Ishikawa (cell line): Measurements from ENCODE around the gene DACT1.

Experiments used
- CEBPB ChIP-seq: IDR thresholded peaks from 2 replicates; pipeline ENCODE4 v1.6.1; 2012
- CREB1 ChIP-seq: IDR thresholded peaks from 2 replicates; pipeline ENCODE4 v1.6.1; 2012; ENCODE audit warnings: low read depth
- EGR1 ChIP-seq: IDR thresholded peaks from 2 replicates; pipeline ENCODE4 v1.6.1; 2012
- EP300 ChIP-seq: IDR thresholded peaks from 2 replicates; pipeline ENCODE4 v1.6.1; 2012; ENCODE audit warnings: borderline replicate concordance
- FOXM1 ChIP-seq: IDR thresholded peaks from 2 replicates; pipeline ENCODE4 v1.6.1; 2012; ENCODE audit warnings: low read depth, borderline replicate concordance
- MAX ChIP-seq: IDR thresholded peaks from 2 replicates; pipeline ENCODE4 v1.6.1; 2012
- NFIC ChIP-seq: IDR thresholded peaks from 2 replicates; pipeline ENCODE4 v1.6.1; 2012
- RAD21 ChIP-seq: IDR thresholded peaks from 2 replicates; pipeline ENCODE4 v1.6.1; 2012; ENCODE audit warnings: low read depth
- TAF1 ChIP-seq: IDR thresholded peaks from 2 replicates; pipeline ENCODE4 v1.6.1; 2012; ENCODE audit warnings: low read depth, mild to moderate bottlenecking
- TCF12 ChIP-seq: IDR thresholded peaks from 2 replicates; pipeline ENCODE4 v1.6.1; 2012; ENCODE audit warnings: low read depth
- TEAD4 ChIP-seq: IDR thresholded peaks from 2 replicates; pipeline ENCODE4 v1.6.1; 2012
- YY1 ChIP-seq: IDR thresholded peaks from 2 replicates; pipeline ENCODE4 v1.6.1; 2012; ENCODE audit warnings: low read depth
- ZBTB7A ChIP-seq: IDR thresholded peaks from 2 replicates; pipeline ENCODE4 v1.6.1; 2012; ENCODE audit warnings: low read depth
- TF ChIP-seq, protein P1 (sequence below): IDR thresholded peaks from 2 replicates; pipeline ENCODE4 v1.6.1; 2012; ENCODE audit warnings: low read depth, mild to moderate bottlenecking
- TF ChIP-seq, protein P2 (sequence below): IDR thresholded peaks from 2 replicates; pipeline ENCODE4 v1.6.1; 2012

Gene DACT1

DNA sequence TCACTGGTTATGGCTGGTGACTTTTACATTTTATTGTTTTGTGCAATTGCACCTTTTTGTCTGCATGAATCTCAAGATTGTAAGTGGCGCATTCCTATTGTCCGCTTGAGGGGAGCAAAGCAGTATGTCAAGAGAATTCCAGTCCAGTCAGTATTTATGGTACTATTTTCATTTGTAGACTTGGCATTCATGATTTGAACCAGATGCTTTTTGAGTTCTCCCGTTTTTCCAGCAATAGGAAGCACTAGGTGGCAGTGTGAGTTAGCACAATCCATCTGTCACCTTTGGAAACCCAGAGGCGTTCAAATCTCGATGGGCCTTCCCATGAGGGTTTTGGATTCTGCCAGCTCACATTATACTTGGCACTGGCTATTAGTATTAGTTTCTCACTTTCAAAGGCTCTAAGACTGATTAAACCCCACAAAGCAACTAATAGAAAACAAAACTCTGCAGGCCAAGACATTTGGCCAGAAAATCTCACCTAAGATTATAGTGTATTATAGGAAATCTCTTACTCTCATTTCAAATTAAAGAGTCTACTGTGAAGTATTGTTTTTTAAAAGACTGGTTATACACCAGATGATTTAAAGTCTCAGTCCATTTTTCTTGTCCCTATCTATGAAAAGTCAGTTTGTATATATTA lies 2.2 kb downstream of the DACT1 start:
- TF ChIP-seq RAD21 (peak; percentile 82), FOXM1 (no peak), CREB1 (no peak)

DNA sequence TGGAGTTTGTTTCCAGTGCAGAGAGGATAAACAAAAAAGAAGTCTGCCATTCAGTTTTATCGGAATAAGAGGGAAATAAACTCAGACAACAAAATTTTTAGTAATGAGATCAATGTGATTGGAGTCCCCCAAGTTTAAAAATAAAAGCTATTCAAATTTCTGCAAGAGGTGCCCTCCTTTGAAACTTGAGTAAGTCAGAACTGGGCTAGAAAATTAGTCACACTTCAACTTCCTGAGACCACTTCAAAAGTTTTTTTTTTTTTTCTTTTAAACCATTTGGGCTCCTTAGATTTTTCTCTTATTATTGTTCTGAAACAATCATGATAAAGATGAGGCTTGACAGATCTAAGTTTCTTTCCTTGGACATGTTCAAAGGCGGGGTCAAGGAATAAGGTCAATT lies 3.2 kb downstream of the DACT1 start:
- TF ChIP-seq NFIC = no peak
- TF ChIP-seq RAD21 = no peak
- TF ChIP-seq, protein P1, sequence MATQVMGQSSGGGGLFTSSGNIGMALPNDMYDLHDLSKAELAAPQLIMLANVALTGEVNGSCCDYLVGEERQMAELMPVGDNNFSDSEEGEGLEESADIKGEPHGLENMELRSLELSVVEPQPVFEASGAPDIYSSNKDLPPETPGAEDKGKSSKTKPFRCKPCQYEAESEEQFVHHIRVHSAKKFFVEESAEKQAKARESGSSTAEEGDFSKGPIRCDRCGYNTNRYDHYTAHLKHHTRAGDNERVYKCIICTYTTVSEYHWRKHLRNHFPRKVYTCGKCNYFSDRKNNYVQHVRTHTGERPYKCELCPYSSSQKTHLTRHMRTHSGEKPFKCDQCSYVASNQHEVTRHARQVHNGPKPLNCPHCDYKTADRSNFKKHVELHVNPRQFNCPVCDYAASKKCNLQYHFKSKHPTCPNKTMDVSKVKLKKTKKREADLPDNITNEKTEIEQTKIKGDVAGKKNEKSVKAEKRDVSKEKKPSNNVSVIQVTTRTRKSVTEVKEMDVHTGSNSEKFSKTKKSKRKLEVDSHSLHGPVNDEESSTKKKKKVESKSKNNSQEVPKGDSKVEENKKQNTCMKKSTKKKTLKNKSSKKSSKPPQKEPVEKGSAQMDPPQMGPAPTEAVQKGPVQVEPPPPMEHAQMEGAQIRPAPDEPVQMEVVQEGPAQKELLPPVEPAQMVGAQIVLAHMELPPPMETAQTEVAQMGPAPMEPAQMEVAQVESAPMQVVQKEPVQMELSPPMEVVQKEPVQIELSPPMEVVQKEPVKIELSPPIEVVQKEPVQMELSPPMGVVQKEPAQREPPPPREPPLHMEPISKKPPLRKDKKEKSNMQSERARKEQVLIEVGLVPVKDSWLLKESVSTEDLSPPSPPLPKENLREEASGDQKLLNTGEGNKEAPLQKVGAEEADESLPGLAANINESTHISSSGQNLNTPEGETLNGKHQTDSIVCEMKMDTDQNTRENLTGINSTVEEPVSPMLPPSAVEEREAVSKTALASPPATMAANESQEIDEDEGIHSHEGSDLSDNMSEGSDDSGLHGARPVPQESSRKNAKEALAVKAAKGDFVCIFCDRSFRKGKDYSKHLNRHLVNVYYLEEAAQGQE = no peak

- TF ChIP-seq TEAD4 (no peak), EGR1 (no peak), CREB1 (no peak), TAF1 (no peak), FOXM1 (no peak), EP300 (no peak), YY1 (no peak), ZBTB7A (no peak), MAX (no peak), TCF12 (no peak), CEBPB (no peak), RAD21 (no peak; the same call in 1 of the 2 replicates), NFIC (no peak)
- TF ChIP-seq, protein P2, sequence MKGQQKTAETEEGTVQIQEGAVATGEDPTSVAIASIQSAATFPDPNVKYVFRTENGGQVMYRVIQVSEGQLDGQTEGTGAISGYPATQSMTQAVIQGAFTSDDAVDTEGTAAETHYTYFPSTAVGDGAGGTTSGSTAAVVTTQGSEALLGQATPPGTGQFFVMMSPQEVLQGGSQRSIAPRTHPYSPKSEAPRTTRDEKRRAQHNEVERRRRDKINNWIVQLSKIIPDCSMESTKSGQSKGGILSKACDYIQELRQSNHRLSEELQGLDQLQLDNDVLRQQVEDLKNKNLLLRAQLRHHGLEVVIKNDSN = no peak
- TF ChIP-seq, protein P1 = no peak
These were observed 3.7 kb downstream of the DACT1 start for GRCh38 chr14:58641509-58641908.

- no peak for TF ChIP-seq TCF12
- TF ChIP-seq, protein P1 = no peak
- no peak for TF ChIP-seq CREB1
- TF ChIP-seq TAF1 = no peak
- TF ChIP-seq MAX = no peak
- no peak for TF ChIP-seq TEAD4
- no peak for TF ChIP-seq RAD21
- no peak for TF ChIP-seq CEBPB
- TF ChIP-seq YY1 = no peak
- TF ChIP-seq EGR1 = no peak
- TF ChIP-seq ZBTB7A = no peak
- no peak for TF ChIP-seq EP300
- TF ChIP-seq, protein P2 = no peak
- no peak for TF ChIP-seq FOXM1
- TF ChIP-seq NFIC = no peak
These were observed 5.6 kb downstream of the DACT1 start for GRCh38 chr14:58643366-58643765.

- TF ChIP-seq MAX (no peak), CEBPB (no peak), FOXM1 (no peak), TAF1 (no peak), TEAD4 (no peak), YY1 (no peak), TCF12 (no peak), ZBTB7A (no peak), EP300 (no peak), EGR1 (no peak), NFIC (no peak), RAD21 (no peak), CREB1 (no peak)
- TF ChIP-seq, protein P2 = no peak
- TF ChIP-seq, protein P1 = no peak
These were observed 7.9 kb downstream of the DACT1 start for GRCh38 chr14:58645641-58646040.
